ENCODE data around the gene TRIM2.

The TRIM2 gene

GRCh38 chr4:153239409-153239808 lies 35.2 kb downstream of the TRIM2 start:
- CTCF ChIA-PET = no interaction called here
- no peak overlapping the region for H3K27ac ChIP-seq (ENCODE audit: insufficient read depth in 1 of 2, low read depth in 1 of 2, low read length in 2 of 2, poor library complexity in 1 of 2, severe bottlenecking in 2 of 2)
- no peaks in the 10 kb centered on the region for H3K36me3 ChIP-seq (ENCODE audit: control insufficient read depth in 4 of 4, insufficient read depth in 4 of 4, low read length in 3 of 4)
- no peak for DNase-seq
- no peaks in the 10 kb centered on the region for H3K9me3 ChIP-seq (ENCODE audit: control extremely low read depth in 1 of 5, control insufficient read depth in 4 of 5, insufficient read depth in 2 of 5, low read depth in 1 of 5, low read length in 4 of 5)
- H3K4me3 ChIP-seq (ENCODE audit: control insufficient read depth in 1 of 7, extremely low read depth in 1 of 7, insufficient read depth in 4 of 7, low read depth in 2 of 7, low read length in 6 of 7) = no peak overlapping the region
- WGBS (ENCODE audit: insufficient coverage) = 100% methylated on average over 2 of the region's 3 CpGs
- peaks cover 0 to 5% (median 3%) of the 10 kb centered on the region in 4 experiments for H3K4me1 ChIP-seq (ENCODE audit: control extremely low read depth in 1 of 4, control insufficient read depth in 4 of 4, insufficient read depth in 4 of 4, low read length in 3 of 4)
- H3K27me3 ChIP-seq (replicated peaks in 2 of 5; ENCODE audit: control insufficient read depth in 4 of 5, insufficient read depth in 5 of 5, low read length in 4 of 5) = no peaks in the 10 kb centered on the region
- POLR2A ChIA-PET = no interaction called here

- H3K27me3 ChIP-seq (replicated peaks in 2 of 5; ENCODE audit: control insufficient read depth in 4 of 5, insufficient read depth in 5 of 5, low read length in 4 of 5) = no peaks in the 10 kb centered on the region
- WGBS (ENCODE audit: insufficient coverage) = 100% methylated on average over 5 of the region's 8 CpGs
- H3K27ac ChIP-seq (ENCODE audit: insufficient read depth in 1 of 2, low read depth in 1 of 2, low read length in 2 of 2, poor library complexity in 1 of 2, severe bottlenecking in 2 of 2) = no peak overlapping the region
- ChIA-PET CTCF (no interaction called here), POLR2A (interaction anchor here (0.6 kb wide), 1 partner anchor 98 kb away, joined by 3 read pairs; no protein-coding TSS in a partner anchor)
- no peaks in the 10 kb centered on the region for H3K36me3 ChIP-seq (ENCODE audit: control insufficient read depth in 4 of 4, insufficient read depth in 4 of 4, low read length in 3 of 4)
- H3K4me1 ChIP-seq (ENCODE audit: control extremely low read depth in 1 of 4, control insufficient read depth in 4 of 4, insufficient read depth in 4 of 4, low read length in 3 of 4) = no peaks in the 10 kb centered on the region
- no peak for DNase-seq
- H3K4me3 ChIP-seq (ENCODE audit: control insufficient read depth in 1 of 7, extremely low read depth in 1 of 7, insufficient read depth in 4 of 7, low read depth in 2 of 7, low read length in 6 of 7) = no peak overlapping the region
- H3K9me3 ChIP-seq (ENCODE audit: control extremely low read depth in 1 of 5, control insufficient read depth in 4 of 5, insufficient read depth in 2 of 5, low read depth in 1 of 5, low read length in 4 of 5) = no peaks in the 10 kb centered on the region
Measured at GRCh38 chr4:153241295-153241694, 37.1 kb downstream of the TRIM2 start.

GRCh38 chr4:153241970-153242838 lies 38.0 kb downstream of the TRIM2 start:
- no peaks in the 10 kb centered on the region for H3K36me3 ChIP-seq (ENCODE audit: control insufficient read depth in 4 of 4, insufficient read depth in 4 of 4, low read length in 3 of 4)
- 84% methylated on average over 9 of the region's 13 CpGs for WGBS (ENCODE audit: insufficient coverage)
- ChIA-PET CTCF (no interaction called here), POLR2A (no interaction called here)
- DNase-seq = no peak
- H3K9me3 ChIP-seq (ENCODE audit: control extremely low read depth in 1 of 5, control insufficient read depth in 4 of 5, insufficient read depth in 2 of 5, low read depth in 1 of 5, low read length in 4 of 5) = no peaks in the 10 kb centered on the region
- no peaks in the 10 kb centered on the region for H3K4me1 ChIP-seq (ENCODE audit: control extremely low read depth in 1 of 4, control insufficient read depth in 4 of 4, insufficient read depth in 4 of 4, low read length in 3 of 4)
- no peak overlapping the region for H3K27ac ChIP-seq (ENCODE audit: insufficient read depth in 1 of 2, low read depth in 1 of 2, low read length in 2 of 2, poor library complexity in 1 of 2, severe bottlenecking in 2 of 2)
- no peak overlapping the region for H3K4me3 ChIP-seq (ENCODE audit: control insufficient read depth in 1 of 7, extremely low read depth in 1 of 7, insufficient read depth in 4 of 7, low read depth in 2 of 7, low read length in 6 of 7)
- no peaks in the 10 kb centered on the region for H3K27me3 ChIP-seq (replicated peaks in 2 of 5; ENCODE audit: control insufficient read depth in 4 of 5, insufficient read depth in 5 of 5, low read length in 4 of 5)

- Histone ChIP-seq H3K27me3 (replicated peaks in 2 of 5; ENCODE audit: control insufficient read depth in 4 of 5, insufficient read depth in 5 of 5, low read length in 4 of 5) (no peaks in the 10 kb centered on the region), H3K4me3 (ENCODE audit: control insufficient read depth in 1 of 7, extremely low read depth in 1 of 7, insufficient read depth in 4 of 7, low read depth in 2 of 7, low read length in 6 of 7) (no peak overlapping the region), H3K4me1 (ENCODE audit: control extremely low read depth in 1 of 4, control insufficient read depth in 4 of 4, insufficient read depth in 4 of 4, low read length in 3 of 4) (no peaks in the 10 kb centered on the region), H3K27ac (ENCODE audit: insufficient read depth in 1 of 2, low read depth in 1 of 2, low read length in 2 of 2, poor library complexity in 1 of 2, severe bottlenecking in 2 of 2) (no peak overlapping the region), H3K9me3 (ENCODE audit: control extremely low read depth in 1 of 5, control insufficient read depth in 4 of 5, insufficient read depth in 2 of 5, low read depth in 1 of 5, low read length in 4 of 5) (no peaks in the 10 kb centered on the region), H3K36me3 (ENCODE audit: control insufficient read depth in 4 of 4, insufficient read depth in 4 of 4, low read length in 3 of 4) (no peaks in the 10 kb centered on the region)
- WGBS (ENCODE audit: insufficient coverage) = 100% methylated on average over 1 of the region's 3 CpGs
- POLR2A ChIA-PET = no interaction called here
- CTCF ChIA-PET = no interaction called here
- DNase-seq = no peak
Measured at GRCh38 chr4:153242839-153243324, 38.6 kb downstream of the TRIM2 start.

- no peaks in the 10 kb centered on the region for H3K27me3 ChIP-seq (replicated peaks in 2 of 5; ENCODE audit: control insufficient read depth in 4 of 5, insufficient read depth in 5 of 5, low read length in 4 of 5)
- CTCF ChIA-PET = interaction anchor here (0.6 kb wide), 1 partner anchor 80 kb away, joined by 3 read pairs; no protein-coding TSS in a partner anchor
- H3K36me3 ChIP-seq (ENCODE audit: control insufficient read depth in 4 of 4, insufficient read depth in 4 of 4, low read length in 3 of 4) = no peaks in the 10 kb centered on the region
- no peak for DNase-seq
- no peaks in the 10 kb centered on the region for H3K9me3 ChIP-seq (ENCODE audit: control extremely low read depth in 1 of 5, control insufficient read depth in 4 of 5, insufficient read depth in 2 of 5, low read depth in 1 of 5, low read length in 4 of 5)
- H3K4me3 ChIP-seq (ENCODE audit: control insufficient read depth in 1 of 7, extremely low read depth in 1 of 7, insufficient read depth in 4 of 7, low read depth in 2 of 7, low read length in 6 of 7) = no peak overlapping the region
- POLR2A ChIA-PET = no interaction called here
- H3K27ac ChIP-seq (ENCODE audit: insufficient read depth in 1 of 2, low read depth in 1 of 2, low read length in 2 of 2, poor library complexity in 1 of 2, severe bottlenecking in 2 of 2) = no peak overlapping the region
- H3K4me1 ChIP-seq (ENCODE audit: control extremely low read depth in 1 of 4, control insufficient read depth in 4 of 4, insufficient read depth in 4 of 4, low read length in 3 of 4) = peaks cover 0 to 2% (median under 1%) of the 10 kb centered on the region in 4 experiments
Measured at GRCh38 chr4:153243468-153243867, 39.2 kb downstream of the TRIM2 start.

- ChIA-PET CTCF (no interaction called here), POLR2A (no interaction called here)
- H3K36me3 ChIP-seq (ENCODE audit: control insufficient read depth in 4 of 4, insufficient read depth in 4 of 4, low read length in 3 of 4) = no peaks in the 10 kb centered on the region
- no peaks in the 10 kb centered on the region for H3K27me3 ChIP-seq (replicated peaks in 2 of 5; ENCODE audit: control insufficient read depth in 4 of 5, insufficient read depth in 5 of 5, low read length in 4 of 5)
- H3K4me1 ChIP-seq (ENCODE audit: control extremely low read depth in 1 of 4, control insufficient read depth in 4 of 4, insufficient read depth in 4 of 4, low read length in 3 of 4) = peaks cover 2 to 14% (median 10%) of the 10 kb centered on the region in 4 experiments
- H3K27ac ChIP-seq (ENCODE audit: insufficient read depth in 1 of 2, low read depth in 1 of 2, low read length in 2 of 2, poor library complexity in 1 of 2, severe bottlenecking in 2 of 2) = no peak overlapping the region
- no peak for DNase-seq
- H3K9me3 ChIP-seq (ENCODE audit: control extremely low read depth in 1 of 5, control insufficient read depth in 4 of 5, insufficient read depth in 2 of 5, low read depth in 1 of 5, low read length in 4 of 5) = no peaks in the 10 kb centered on the region
- WGBS (ENCODE audit: insufficient coverage) = 90% methylated on average over 2 of the region's 3 CpGs
- H3K4me3 ChIP-seq (ENCODE audit: control insufficient read depth in 1 of 7, extremely low read depth in 1 of 7, insufficient read depth in 4 of 7, low read depth in 2 of 7, low read length in 6 of 7) = no peak overlapping the region
Measured at GRCh38 chr4:153244969-153245368, 40.7 kb downstream of the TRIM2 start.

GRCh38 chr4:153245775-153246174 lies 41.5 kb downstream of the TRIM2 start:
- Histone ChIP-seq H3K36me3 (ENCODE audit: control insufficient read depth in 4 of 4, insufficient read depth in 4 of 4, low read length in 3 of 4) (no peaks in the 10 kb centered on the region), H3K4me1 (ENCODE audit: control extremely low read depth in 1 of 4, control insufficient read depth in 4 of 4, insufficient read depth in 4 of 4, low read length in 3 of 4) (peaks cover 2 to 14% (median 10%) of the 10 kb centered on the region in 4 experiments), H3K27ac (ENCODE audit: insufficient read depth in 1 of 2, low read depth in 1 of 2, low read length in 2 of 2, poor library complexity in 1 of 2, severe bottlenecking in 2 of 2) (no peak overlapping the region), H3K27me3 (replicated peaks in 2 of 5; ENCODE audit: control insufficient read depth in 4 of 5, insufficient read depth in 5 of 5, low read length in 4 of 5) (no peaks in the 10 kb centered on the region), H3K4me3 (ENCODE audit: control insufficient read depth in 1 of 7, extremely low read depth in 1 of 7, insufficient read depth in 4 of 7, low read depth in 2 of 7, low read length in 6 of 7) (no peak overlapping the region), H3K9me3 (ENCODE audit: control extremely low read depth in 1 of 5, control insufficient read depth in 4 of 5, insufficient read depth in 2 of 5, low read depth in 1 of 5, low read length in 4 of 5) (no peaks in the 10 kb centered on the region)
- DNase-seq = no peak
- ChIA-PET CTCF (no interaction called here), POLR2A (no interaction called here)
- 93% methylated on average over 2 of the region's 3 CpGs for WGBS (ENCODE audit: insufficient coverage)

Measured in common myeloid progenitor, CD34-positive (primary cell).